Glomerular visceral epithelial cell (primary cell): Measurements from ENCODE around the gene SULT1B1.

Experiments used
- DNase-seq: peaks from one replicate; pipeline ENCODE4 v3.0.0-alpha.2; 2016; ENCODE audit errors: extremely low spot score

Gene SULT1B1

GRCh38 chr4:69749771-69750170 is 10.6 kb downstream of the SULT1B1 start:
- DNase-seq: peak; percentile 2

GRCh38 chr4:69748173-69748572 is 12.2 kb downstream of the SULT1B1 start:
- DNase-seq: no peak

GRCh38 chr4:69744157-69744478 is 16.3 kb downstream of the SULT1B1 start:
- no peak for DNase-seq

GRCh38 chr4:69743476-69744156 is 16.8 kb downstream of the SULT1B1 start:
- no peak for DNase-seq

- no peak for DNase-seq
Observed at GRCh38 chr4:69742596-69742995, 17.8 kb downstream of the SULT1B1 start.

GRCh38 chr4:69738872-69739271 is 21.5 kb downstream of the SULT1B1 start:
- no peak for DNase-seq

- DNase-seq: no peak
Observed at GRCh38 chr4:69735119-69735518, 25.3 kb downstream of the SULT1B1 start.

GRCh38 chr4:69731847-69732246 is 28.6 kb downstream of the SULT1B1 start:
- DNase-seq: no peak

GRCh38 chr4:69731241-69731640 is 29.2 kb downstream of the SULT1B1 start:
- no peak for DNase-seq

GRCh38 chr4:69730002-69730401 is 30.4 kb downstream of the SULT1B1 start:
- DNase-seq: no peak

GRCh38 chr4:69727926-69728325 is 32.5 kb downstream of the SULT1B1 start:
- no peak for DNase-seq

- no peak for DNase-seq
Observed at GRCh38 chr4:69727426-69727825, 33.0 kb downstream of the SULT1B1 start.

GRCh38 chr4:69726971-69727370 is 33.4 kb downstream of the SULT1B1 start:
- DNase-seq: no peak

GRCh38 chr4:69718396-69719271 is 41.8 kb downstream of the SULT1B1 start:
- DNase-seq: no peak

- DNase-seq: no peak
Observed at GRCh38 chr4:69717778-69718177, 42.6 kb downstream of the SULT1B1 start.

GRCh38 chr4:69716654-69717053 is 43.8 kb downstream of the SULT1B1 start:
- DNase-seq: no peak

GRCh38 chr4:69714086-69714485 is 46.3 kb downstream of the SULT1B1 start:
- no peak for DNase-seq

GRCh38 chr4:69713593-69713992 is 46.8 kb downstream of the SULT1B1 start:
- peak; percentile 47 for DNase-seq

GRCh38 chr4:69710580-69710979 is 49.8 kb downstream of the SULT1B1 start:
- no peak for DNase-seq

- DNase-seq: no peak
Observed at GRCh38 chr4:69708211-69708610, 52.2 kb downstream of the SULT1B1 start.

GRCh38 chr4:69707807-69708206 is 52.6 kb downstream of the SULT1B1 start:
- DNase-seq: no peak

GRCh38 chr4:69702201-69702600 is 58.2 kb downstream of the SULT1B1 start:
- no peak for DNase-seq

GRCh38 chr4:69701696-69702095 is 58.7 kb downstream of the SULT1B1 start:
- no peak for DNase-seq
